OCI-LY3 (cell line): ENCODE data around the gene SIRT1.

Source experiments
- H2AFZ ChIP-seq: fragments of 200-600, 300-600 bp; shearing (Covaris generic); 2 replicates; pipeline ENCODE4 v1.6.0; 2014; ENCODE audit warnings: antibody characterized with exemption, low read depth, low read length
- H3K27ac ChIP-seq: fragments of 200-600, 300-600 bp; sonication (generic); 2 replicates; pipeline ENCODE4 v1.5.1; 2014; ENCODE audit warnings: mild to moderate bottlenecking, low read length, moderate library complexity, mixed read lengths
- H3K27me3 ChIP-seq: fragments of 200-600, 300-600 bp; sonication (generic); 2 replicates; pipeline ENCODE4 v1.6.1; 2014; ENCODE audit warnings: low read depth, low read length, mixed read lengths
- H3K36me3 ChIP-seq: fragments of 200-600, 300-600 bp; sonication (generic); replicated peaks from 2 replicates; pipeline ENCODE3; 2014; ENCODE audit warnings: low read depth, low read length, mixed read lengths
- H3K4me1 ChIP-seq: fragments of 300-600, 200-600 bp; sonication (generic); 2 replicates; pipeline ENCODE4 v1.6.1; 2014; ENCODE audit warnings: low read length, mixed read lengths
- H3K4me2 ChIP-seq: fragments of 200-600, 300-600 bp; sonication (generic); 2 replicates; pipeline ENCODE4 v1.6.1; 2014; ENCODE audit warnings: low read length, mixed read lengths
- H3K4me3 ChIP-seq: fragments of 300-600, 200-600 bp; sonication (generic); 2 replicates; pipeline ENCODE4 v1.5.1; 2014; ENCODE audit warnings: antibody characterized with exemption, mild to moderate bottlenecking, low read length, moderate library complexity
- H3K79me2 ChIP-seq: fragments of 300-600, 200-600 bp; shearing (Covaris generic); 2 replicates; pipeline ENCODE4 v1.6.1; 2014; ENCODE audit warnings: mild to moderate bottlenecking, low read length, mixed read lengths
- H3K9ac ChIP-seq: fragments of 300-600, 200-600 bp; shearing (Covaris generic); 2 replicates; pipeline ENCODE4 v1.6.0; 2014; ENCODE audit warnings: mild to moderate bottlenecking, low read length, moderate library complexity
- H3K9me3 ChIP-seq: fragments of 200-600, 300-600 bp; shearing (Covaris generic); 2 replicates; pipeline ENCODE4 v1.6.1; 2014; ENCODE audit warnings: low read length, mixed read lengths; ENCODE audit not compliant: insufficient read depth
- H4K20me1 ChIP-seq: fragments of 200-600, 300-600 bp; sonication (generic); 2 replicates; pipeline ENCODE4 v1.6.1; 2016; ENCODE audit warnings: low read length, mixed read lengths; ENCODE audit not compliant: insufficient read depth
- EZH2phosphoT487 ChIP-seq: fragments of 200-600 bp; shearing (Covaris generic); IDR thresholded peaks from 2 replicates; pipeline ENCODE4 v1.6.1; 2018; ENCODE audit warnings: antibody characterized with exemption, mixed run types, low read depth
- TF ChIP-seq, protein P1 (sequence below): fragments of 200-600, 300-600 bp; sonication (generic); IDR thresholded peaks from 2 replicates; pipeline ENCODE4 v1.5.1; 2014; ENCODE audit warnings: antibody characterized with exemption, low read length, low read depth

SIRT1 gene

DNA sequence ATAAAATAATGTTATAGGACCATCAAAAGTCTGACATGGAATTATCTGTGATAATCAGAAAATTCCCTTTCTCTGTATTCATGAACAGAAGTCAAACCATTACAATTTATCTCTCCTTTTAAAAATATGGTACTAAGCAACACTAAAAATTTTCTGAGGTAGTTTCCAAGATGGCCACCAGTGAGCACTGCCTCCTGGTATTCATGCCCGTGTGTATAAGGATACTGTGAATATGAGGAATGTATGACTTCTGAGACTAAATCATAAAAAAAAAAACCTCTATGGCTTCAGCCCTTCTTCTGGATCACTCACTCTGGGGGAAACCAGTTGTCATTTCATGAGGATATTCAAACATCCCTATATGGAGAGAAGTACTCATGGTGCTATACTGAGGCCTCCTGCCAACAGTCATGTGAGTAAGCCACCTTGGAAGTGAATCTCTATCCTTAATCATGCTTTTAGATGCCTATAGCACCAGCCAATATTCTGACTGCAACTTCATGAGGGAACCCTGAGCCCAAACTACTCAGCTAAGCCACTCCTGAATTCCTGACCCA, 41.1 kb downstream of the SIRT1 start:
- Histone ChIP-seq H3K36me3 (no peaks in the 10 kb centered on the region), H3K4me2 (no peak overlapping the region), H3K79me2 (no peaks in the 10 kb centered on the region), H3K4me1 (no peaks in the 10 kb centered on the region), H3K4me3 (no peak overlapping the region), H3K9me3 (no peaks in the 10 kb centered on the region), H4K20me1 (no peaks in the 10 kb centered on the region), H3K27ac (no peak overlapping the region), H3K27me3 (no peaks in the 10 kb centered on the region), H3K9ac (no peak overlapping the region), H2AFZ (no peak overlapping the region)
- no peak for TF ChIP-seq EZH2phosphoT487
- TF ChIP-seq, protein P1, sequence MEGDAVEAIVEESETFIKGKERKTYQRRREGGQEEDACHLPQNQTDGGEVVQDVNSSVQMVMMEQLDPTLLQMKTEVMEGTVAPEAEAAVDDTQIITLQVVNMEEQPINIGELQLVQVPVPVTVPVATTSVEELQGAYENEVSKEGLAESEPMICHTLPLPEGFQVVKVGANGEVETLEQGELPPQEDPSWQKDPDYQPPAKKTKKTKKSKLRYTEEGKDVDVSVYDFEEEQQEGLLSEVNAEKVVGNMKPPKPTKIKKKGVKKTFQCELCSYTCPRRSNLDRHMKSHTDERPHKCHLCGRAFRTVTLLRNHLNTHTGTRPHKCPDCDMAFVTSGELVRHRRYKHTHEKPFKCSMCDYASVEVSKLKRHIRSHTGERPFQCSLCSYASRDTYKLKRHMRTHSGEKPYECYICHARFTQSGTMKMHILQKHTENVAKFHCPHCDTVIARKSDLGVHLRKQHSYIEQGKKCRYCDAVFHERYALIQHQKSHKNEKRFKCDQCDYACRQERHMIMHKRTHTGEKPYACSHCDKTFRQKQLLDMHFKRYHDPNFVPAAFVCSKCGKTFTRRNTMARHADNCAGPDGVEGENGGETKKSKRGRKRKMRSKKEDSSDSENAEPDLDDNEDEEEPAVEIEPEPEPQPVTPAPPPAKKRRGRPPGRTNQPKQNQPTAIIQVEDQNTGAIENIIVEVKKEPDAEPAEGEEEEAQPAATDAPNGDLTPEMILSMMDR, result no peak

DNA sequence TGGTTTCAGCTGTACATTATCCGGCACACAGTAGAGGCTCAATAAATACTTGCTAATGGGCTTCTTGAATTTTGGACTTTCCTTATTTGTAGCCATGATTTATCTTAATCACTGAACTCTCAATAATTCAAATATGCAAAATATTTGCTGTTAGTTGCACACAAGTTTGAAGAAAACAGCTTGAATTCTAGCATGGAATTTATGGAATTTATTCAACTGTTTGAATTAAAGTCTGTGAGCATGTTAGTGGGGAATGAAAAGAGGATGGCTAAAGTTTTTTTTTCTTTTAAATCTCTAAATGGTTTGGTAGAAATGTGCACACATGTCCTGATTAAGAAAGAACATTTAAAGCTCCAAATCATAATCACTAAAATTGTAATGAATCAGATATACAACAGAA, 42.5 kb downstream of the SIRT1 start:
- H4K20me1 ChIP-seq, result no peaks in the 10 kb centered on the region
- H3K4me1 ChIP-seq, result no peaks in the 10 kb centered on the region
- H3K9me3 ChIP-seq, result no peaks in the 10 kb centered on the region
- H3K79me2 ChIP-seq, result no peaks in the 10 kb centered on the region
- no peak overlapping the region for H3K27ac ChIP-seq
- H3K4me3 ChIP-seq, result no peak overlapping the region
- TF ChIP-seq EZH2phosphoT487, result no peak
- TF ChIP-seq, protein P1, result no peak
- H3K4me2 ChIP-seq, result no peak overlapping the region
- no peak overlapping the region for H2AFZ ChIP-seq
- no peak overlapping the region for H3K9ac ChIP-seq
- H3K36me3 ChIP-seq, result no peaks in the 10 kb centered on the region
- no peaks in the 10 kb centered on the region for H3K27me3 ChIP-seq

DNA sequence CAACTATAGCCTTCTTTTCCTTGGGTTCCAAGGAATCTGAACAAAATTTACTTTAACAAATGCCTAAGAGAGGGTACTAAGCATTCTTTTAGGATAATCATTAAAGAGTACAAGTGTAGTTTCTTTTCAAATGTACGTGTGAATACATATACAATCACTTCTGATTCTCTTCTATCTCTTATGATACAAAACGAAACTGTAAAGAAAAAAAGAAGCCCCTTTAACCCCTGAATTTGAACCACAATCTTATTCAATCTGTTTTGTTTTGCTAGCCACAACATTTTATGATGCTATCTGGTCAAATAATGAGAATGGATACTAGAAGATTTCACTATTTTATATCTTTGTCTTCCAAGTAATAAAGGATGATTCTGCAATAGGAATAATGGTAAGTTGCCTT, 48.7 kb downstream of the SIRT1 start:
- Histone ChIP-seq H3K36me3 (no peaks in the 10 kb centered on the region), H3K27me3 (no peaks in the 10 kb centered on the region), H3K27ac (no peak overlapping the region), H3K9me3 (no peaks in the 10 kb centered on the region), H3K9ac (no peak overlapping the region), H3K4me3 (no peak overlapping the region), H3K79me2 (no peaks in the 10 kb centered on the region), H3K4me2 (no peak overlapping the region), H2AFZ (no peak overlapping the region), H4K20me1 (no peaks in the 10 kb centered on the region), H3K4me1 (no peaks in the 10 kb centered on the region)
- TF ChIP-seq, protein P1, result no peak
- no peak for TF ChIP-seq EZH2phosphoT487

DNA sequence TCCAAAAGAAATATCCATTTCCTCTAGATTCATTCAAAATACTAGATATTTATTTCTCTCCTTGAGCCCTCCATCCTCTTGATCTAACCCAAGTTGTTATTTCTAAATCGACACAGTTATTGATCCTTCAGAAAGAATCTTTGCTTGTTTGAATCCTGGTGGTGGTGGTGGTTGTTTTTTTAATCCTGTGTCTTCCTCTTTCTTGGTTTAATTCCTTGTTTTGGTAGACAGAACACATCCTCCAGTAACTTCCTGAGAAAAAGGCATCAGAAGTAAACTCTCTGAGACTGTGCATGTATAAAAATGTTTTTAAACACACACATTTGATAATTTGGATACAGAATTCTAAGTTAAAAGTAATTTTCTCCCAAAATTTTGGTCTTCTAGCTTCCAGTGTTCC, 49.9 kb downstream of the SIRT1 start:
- Histone ChIP-seq H3K4me1 (no peaks in the 10 kb centered on the region), H3K79me2 (no peaks in the 10 kb centered on the region), H3K9me3 (no peaks in the 10 kb centered on the region), H3K27ac (no peak overlapping the region), H2AFZ (no peak overlapping the region), H3K27me3 (no peaks in the 10 kb centered on the region), H3K9ac (no peak overlapping the region), H3K36me3 (no peaks in the 10 kb centered on the region), H3K4me2 (no peak overlapping the region), H3K4me3 (no peak overlapping the region), H4K20me1 (no peaks in the 10 kb centered on the region)
- TF ChIP-seq EZH2phosphoT487, result no peak
- TF ChIP-seq, protein P1, result no peak
